AG10803 (cell line): ENCODE results near the gene BTBD16.

ENCODE experiments used
- DNase-seq: peaks from one replicate; pipeline ENCODE4 v3.0.0; 2010; ENCODE audit warnings: low read depth
- H3K4me3 ChIP-seq: 2 replicates; pipeline ENCODE4 v1.5.1; 2011; ENCODE audit warnings: mild to moderate bottlenecking, low read length, control low read depth
- TF ChIP-seq, protein P1 (sequence below): conservative IDR thresholded peaks from 2 replicates; pipeline ENCODE4 v1.5.1; 2011; ENCODE audit warnings: mild to moderate bottlenecking, low read length, control low read depth, inconsistent platforms

Gene BTBD16

DNA sequence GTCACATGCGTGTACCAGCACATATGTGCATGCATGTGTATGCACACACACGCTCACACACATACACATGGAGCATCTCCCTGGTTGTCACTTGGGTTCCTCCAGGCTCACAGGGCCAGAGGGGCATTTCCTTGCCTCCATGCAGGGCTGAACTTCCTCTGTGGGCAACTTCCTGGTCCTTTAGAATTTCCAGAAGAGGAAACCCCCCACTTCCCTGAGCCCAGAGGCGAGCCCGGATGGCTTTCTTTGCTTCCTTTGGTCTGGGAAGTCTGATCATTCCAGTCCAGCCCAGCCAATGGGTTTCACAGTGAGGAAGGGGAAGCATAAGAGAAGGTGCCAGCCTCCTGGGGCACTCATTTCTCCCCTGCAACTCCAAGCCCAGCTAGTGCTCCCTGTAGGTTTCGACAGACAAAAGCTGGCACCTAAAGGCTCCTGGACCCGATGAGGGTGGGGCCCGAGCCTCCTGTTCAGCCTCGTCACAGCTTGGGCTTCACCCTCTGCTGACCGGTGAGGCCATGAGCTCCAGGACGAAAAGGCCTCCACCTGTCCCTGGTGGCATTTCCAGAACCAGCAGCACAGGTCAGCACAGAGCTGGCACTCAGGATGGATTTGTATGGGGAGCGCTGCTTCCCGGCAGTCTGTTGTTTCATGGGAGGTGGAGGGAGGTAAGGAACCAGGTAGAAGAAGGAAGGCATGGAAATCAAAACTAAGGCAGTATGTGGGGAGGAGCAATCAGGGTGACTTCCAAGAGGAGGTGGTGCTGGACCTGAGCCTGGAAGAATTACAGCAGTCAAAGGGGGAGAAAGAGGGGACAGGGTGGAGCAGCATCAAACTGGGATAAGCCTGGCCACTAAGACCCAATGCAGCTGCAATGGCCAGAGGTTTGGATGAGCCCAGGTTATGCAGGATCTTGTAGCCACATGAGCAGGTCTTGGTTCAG, 23.7 kb downstream of the BTBD16 start:
- TF ChIP-seq, protein P1, sequence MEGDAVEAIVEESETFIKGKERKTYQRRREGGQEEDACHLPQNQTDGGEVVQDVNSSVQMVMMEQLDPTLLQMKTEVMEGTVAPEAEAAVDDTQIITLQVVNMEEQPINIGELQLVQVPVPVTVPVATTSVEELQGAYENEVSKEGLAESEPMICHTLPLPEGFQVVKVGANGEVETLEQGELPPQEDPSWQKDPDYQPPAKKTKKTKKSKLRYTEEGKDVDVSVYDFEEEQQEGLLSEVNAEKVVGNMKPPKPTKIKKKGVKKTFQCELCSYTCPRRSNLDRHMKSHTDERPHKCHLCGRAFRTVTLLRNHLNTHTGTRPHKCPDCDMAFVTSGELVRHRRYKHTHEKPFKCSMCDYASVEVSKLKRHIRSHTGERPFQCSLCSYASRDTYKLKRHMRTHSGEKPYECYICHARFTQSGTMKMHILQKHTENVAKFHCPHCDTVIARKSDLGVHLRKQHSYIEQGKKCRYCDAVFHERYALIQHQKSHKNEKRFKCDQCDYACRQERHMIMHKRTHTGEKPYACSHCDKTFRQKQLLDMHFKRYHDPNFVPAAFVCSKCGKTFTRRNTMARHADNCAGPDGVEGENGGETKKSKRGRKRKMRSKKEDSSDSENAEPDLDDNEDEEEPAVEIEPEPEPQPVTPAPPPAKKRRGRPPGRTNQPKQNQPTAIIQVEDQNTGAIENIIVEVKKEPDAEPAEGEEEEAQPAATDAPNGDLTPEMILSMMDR, result no peak
- no peak overlapping the region for H3K4me3 ChIP-seq

DNA sequence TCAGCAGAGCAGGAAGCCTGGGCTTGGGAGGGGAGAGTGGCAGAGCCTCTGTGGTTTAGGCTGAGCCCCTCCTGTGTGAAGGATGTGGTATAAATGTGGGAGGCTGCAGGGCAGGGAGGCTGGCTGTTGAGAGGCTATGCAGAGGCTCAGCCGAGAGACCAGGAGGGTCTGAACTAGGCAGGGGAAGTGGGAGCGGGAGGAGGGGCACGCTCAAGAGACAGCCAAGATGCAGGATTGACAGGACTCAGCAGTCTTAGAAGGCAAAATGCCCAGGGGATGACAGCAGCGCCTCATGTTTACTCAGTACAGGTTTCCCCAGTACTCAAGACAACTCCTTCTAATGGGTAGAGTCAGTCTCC, 24.3 kb downstream of the BTBD16 start:
- TF ChIP-seq, protein P1, result no peak
- no peak for DNase-seq
- no peak overlapping the region for H3K4me3 ChIP-seq

More for the DNA sequence above, 23.7 kb downstream of the BTBD16 start:
- DNase-seq, result no peak

DNA sequence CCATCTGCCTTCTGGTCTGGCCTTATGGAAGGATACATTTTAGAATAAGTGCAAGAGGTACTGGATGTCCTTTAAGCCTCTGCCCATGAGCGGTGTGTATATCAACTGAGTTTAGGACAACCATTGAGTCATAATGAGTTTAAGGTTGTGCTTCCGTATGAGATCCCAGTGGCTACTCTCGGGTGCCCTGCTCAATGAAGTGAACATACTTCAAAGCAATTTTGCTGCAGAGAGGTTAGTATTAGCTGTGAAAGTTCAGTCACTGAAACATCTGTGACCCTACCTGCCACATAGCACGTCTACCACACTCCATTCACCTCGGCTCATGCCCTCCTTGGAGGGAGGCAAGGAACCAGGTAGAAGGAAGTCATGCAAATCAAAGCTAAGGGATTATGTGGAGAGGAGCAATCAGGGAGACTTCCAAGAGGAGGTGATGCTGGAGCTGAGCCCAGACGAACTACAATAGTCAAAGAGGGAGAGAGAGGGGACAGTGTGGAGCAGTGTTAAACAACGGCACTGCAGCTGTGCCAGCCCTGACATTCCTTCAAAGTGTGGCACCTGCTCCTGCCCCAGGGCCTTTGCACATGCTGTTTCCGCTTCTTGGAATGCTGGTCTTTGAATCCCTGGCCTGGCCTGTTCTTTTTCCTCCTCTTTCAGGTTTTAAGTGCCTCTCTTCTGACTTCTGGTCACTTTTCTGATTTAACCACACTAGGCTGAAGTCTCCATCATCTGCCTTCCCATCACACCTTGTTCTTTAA, 25.4 kb downstream of the BTBD16 start:
- no peak overlapping the region for H3K4me3 ChIP-seq
- no peak for DNase-seq
- TF ChIP-seq, protein P1, result no peak

DNA sequence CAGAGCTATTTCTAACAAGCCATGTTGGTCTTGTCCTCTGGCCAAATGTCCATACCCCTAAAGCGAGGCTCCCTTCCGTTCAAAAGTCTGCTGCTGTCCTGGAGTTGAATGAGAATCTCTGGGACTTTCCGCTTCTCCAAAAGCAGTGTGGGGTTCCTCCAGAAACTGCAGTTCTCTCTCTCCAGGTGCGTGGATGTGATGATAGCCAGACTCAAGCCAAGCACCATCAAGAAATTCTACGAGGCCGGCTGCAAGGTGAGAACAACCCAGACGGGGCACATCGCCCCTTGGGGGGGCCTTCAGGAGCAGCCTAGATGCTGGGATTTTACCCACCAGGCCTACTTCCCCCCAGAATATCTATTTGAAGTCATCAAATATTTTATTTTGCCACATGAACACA, 26.5 kb downstream of the BTBD16 start:
- no peak overlapping the region for H3K4me3 ChIP-seq
- no peak for DNase-seq
- TF ChIP-seq, protein P1, result no peak

DNA sequence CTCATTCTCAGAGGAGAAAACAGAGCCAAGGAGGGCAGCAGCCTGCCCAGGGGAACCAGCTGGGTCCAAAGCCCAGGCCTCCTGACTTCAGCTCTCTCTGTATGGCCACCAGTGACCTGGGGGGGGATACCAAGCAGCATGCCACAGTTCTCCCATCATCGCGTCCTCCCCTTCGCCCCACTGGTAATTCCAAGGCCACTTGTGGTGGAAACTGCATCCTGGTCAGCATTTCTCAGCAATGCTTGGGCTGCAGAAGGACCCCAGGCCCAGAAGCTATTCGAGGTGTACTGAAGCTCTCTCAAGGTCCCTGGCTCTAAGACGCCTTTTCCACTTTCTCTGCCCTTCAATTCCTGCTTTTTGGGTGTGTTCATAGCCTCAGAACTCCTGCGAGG, 27.1 kb downstream of the BTBD16 start:
- TF ChIP-seq, protein P1, result no peak
- DNase-seq, result no peak
- H3K4me3 ChIP-seq, result no peak overlapping the region

DNA sequence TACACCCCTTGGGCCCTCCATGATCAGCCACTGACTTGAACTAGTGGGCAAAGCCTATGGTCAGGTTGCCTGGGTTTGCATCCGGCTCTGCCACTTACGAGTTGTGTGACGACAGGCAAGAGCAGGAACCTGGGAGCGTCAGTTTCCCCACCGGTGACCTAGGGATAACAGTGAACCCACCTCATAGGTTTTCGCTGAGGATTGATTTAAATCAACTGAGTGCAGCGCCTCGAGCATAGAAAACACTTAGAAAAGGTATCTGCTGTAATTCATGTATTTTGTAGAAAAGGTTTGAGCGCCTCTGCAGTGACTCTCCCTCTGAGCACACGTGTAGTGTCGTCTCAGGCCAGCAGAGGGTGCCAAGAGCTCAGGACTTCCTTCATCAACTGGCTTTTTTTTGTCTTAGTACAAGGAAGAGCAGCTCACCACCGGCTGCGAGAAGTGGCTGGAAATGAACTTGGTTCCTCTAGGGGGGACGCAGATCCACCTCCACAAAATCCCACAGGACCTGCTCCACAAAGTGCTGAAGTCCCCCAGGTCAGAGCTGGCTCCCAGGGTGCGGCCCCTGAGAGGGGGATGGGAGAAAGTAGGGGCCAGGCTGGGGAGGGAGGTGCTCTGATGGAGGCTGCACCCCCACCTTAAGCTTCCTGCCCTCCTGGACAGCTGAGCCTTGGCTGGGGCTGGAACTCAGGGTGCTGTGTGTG, 27.7 kb downstream of the BTBD16 start:
- TF ChIP-seq, protein P1, result peak; percentile 97
- H3K4me3 ChIP-seq, result peak overlapping the region; percentile 26; the same call in 1 of the 2 replicates
- peak; percentile 74 for DNase-seq
